ENCODE data around the gene DHRS13.

DHRS13 gene

DNA sequence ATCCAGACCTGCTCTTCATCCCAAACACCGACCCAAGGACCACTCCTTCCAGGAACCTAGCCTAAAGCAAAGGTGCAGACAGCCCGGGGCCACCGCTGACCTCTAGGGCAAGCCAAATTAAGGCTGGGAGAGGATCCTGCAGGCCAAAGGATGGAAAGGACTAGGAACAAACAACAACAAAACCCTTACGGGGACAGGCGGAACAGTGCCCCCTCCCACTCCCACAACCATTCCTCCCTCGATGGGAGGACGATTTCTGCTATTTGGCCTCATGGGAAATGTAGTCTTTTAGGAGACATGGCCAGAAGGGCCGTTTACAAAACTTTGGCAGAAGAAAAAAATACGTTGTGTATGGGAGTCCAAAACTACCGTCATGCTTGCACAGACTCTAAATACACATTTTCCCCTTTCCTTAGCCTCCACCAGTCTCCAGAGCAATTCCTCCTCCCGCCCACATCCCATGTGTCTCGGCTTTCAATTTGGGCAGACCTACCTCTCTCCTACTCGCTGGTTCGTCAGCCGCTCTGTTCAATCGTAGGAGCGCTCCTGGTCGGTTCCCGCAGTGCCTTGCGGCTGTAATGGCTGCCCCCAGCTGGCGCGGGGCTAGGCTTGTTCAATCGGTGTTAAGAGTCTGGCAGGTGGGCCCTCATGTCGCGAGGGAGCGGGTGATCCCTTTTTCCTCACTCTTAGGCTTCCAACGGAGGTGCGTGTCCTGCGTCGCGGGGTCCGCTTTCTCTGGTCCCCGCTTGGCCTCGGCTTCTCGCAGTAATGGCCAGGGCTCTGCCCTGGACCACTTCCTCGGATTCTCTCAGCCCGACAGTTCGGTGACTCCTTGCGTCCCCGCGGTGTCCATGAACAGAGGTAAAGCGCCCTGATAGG is 48.2 kb downstream of the DHRS13 start, which contains the start of gene ERAL1:
Gene ERAL1, plus strand, starts transcription at position 560 of the 879 bp plus-strand sequence. Its CDS starts 19 bp downstream, at position 579.
- Histone ChIP-seq H3F3A (ENCODE audit: insufficient read depth, low read length) (no peaks in the 10 kb centered on the region), H3K79me2 (ENCODE audit: low read length) (peaks cover 20% of the 10 kb centered on the region), H4K20me1 (ENCODE audit: insufficient read depth, low read length) (no peaks in the 10 kb centered on the region), H3K9ac (ENCODE audit: low read length) (peak within 1 kb of the TSS; percentile 82), H3K4me1 (ENCODE audit: low read length) (no peaks in the 10 kb centered on the region), H2AFZ (ENCODE audit: low read length) (peak within 1 kb of the TSS; percentile 99), H3K4me3 (ENCODE audit: low read length) (peak within 1 kb of the TSS; percentile 97), H3K9me2 (replicated peaks; ENCODE audit: insufficient read depth, low read length) (no peaks in the 10 kb centered on the region), H3K4me2 (ENCODE audit: low read depth, low read length) (peak within 1 kb of the TSS; percentile 85), H3K36me3 (replicated peaks; ENCODE audit: insufficient read depth, low read length) (no peaks in the 10 kb centered on the region), H3K27me3 (replicated peaks; ENCODE audit: insufficient read depth, low read length) (no peaks in the 10 kb centered on the region), H3K27ac (ENCODE audit: low read length) (no peak within 1 kb of the TSS), H3K9me3 (replicated peaks; ENCODE audit: insufficient read depth, low read length) (no peaks in the 10 kb centered on the region)
- peak; percentile 85 for DNase-seq
- TF ChIP-seq EZH2phosphoT487 (IDR thresholded peaks at IDR 0.05; ENCODE audit: low read length) (no peak), EZH2 (optimal IDR thresholded peaks at IDR 0.05; ENCODE audit: low read depth, low read length) (no peak)
- TF ChIP-seq, protein P1, sequence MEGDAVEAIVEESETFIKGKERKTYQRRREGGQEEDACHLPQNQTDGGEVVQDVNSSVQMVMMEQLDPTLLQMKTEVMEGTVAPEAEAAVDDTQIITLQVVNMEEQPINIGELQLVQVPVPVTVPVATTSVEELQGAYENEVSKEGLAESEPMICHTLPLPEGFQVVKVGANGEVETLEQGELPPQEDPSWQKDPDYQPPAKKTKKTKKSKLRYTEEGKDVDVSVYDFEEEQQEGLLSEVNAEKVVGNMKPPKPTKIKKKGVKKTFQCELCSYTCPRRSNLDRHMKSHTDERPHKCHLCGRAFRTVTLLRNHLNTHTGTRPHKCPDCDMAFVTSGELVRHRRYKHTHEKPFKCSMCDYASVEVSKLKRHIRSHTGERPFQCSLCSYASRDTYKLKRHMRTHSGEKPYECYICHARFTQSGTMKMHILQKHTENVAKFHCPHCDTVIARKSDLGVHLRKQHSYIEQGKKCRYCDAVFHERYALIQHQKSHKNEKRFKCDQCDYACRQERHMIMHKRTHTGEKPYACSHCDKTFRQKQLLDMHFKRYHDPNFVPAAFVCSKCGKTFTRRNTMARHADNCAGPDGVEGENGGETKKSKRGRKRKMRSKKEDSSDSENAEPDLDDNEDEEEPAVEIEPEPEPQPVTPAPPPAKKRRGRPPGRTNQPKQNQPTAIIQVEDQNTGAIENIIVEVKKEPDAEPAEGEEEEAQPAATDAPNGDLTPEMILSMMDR (IDR thresholded peaks at IDR 0.05; ENCODE audit: low read length) = no peak

DNA sequence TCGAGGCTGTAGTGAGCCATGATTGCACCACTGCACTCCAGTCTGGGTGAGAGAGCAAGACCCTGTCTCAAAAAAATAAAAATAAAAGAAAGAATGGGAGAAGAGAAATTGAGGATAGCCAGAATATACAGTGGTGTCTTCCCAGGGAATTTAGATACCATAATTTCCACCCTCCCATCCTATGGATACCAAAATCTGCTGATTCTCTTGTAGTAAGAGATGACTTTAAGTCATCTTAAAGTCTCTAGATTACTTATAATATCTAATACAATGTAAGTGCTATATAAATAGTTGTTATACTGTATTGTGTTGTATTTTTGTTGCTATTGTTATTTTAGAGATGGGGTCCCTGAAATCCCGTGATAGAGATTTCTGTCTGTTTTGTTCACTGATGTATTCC is 49.6 kb downstream of the DHRS13 start:
- Histone ChIP-seq H3K9me2 (replicated peaks; ENCODE audit: insufficient read depth, low read length) (no peaks in the 10 kb centered on the region), H3K9ac (ENCODE audit: low read length) (no peak overlapping the region), H3K27ac (ENCODE audit: low read length) (no peak overlapping the region), H3K4me1 (ENCODE audit: low read length) (no peaks in the 10 kb centered on the region), H3K4me2 (ENCODE audit: low read depth, low read length) (no peak overlapping the region), H3K27me3 (replicated peaks; ENCODE audit: insufficient read depth, low read length) (no peaks in the 10 kb centered on the region), H3K4me3 (ENCODE audit: low read length) (no peak overlapping the region), H3K9me3 (replicated peaks; ENCODE audit: insufficient read depth, low read length) (no peaks in the 10 kb centered on the region), H2AFZ (ENCODE audit: low read length) (no peak overlapping the region), H3K36me3 (replicated peaks; ENCODE audit: insufficient read depth, low read length) (no peaks in the 10 kb centered on the region), H4K20me1 (ENCODE audit: insufficient read depth, low read length) (no peaks in the 10 kb centered on the region), H3F3A (ENCODE audit: insufficient read depth, low read length) (no peaks in the 10 kb centered on the region), H3K79me2 (ENCODE audit: low read length) (peaks cover 20% of the 10 kb centered on the region)
- TF ChIP-seq EZH2 (optimal IDR thresholded peaks at IDR 0.05; ENCODE audit: low read depth, low read length) = no peak
- no peak for TF ChIP-seq EZH2phosphoT487 (IDR thresholded peaks at IDR 0.05; ENCODE audit: low read length)
- TF ChIP-seq, protein P1 (IDR thresholded peaks at IDR 0.05; ENCODE audit: low read length) = no peak
- DNase-seq = no peak

DNA sequence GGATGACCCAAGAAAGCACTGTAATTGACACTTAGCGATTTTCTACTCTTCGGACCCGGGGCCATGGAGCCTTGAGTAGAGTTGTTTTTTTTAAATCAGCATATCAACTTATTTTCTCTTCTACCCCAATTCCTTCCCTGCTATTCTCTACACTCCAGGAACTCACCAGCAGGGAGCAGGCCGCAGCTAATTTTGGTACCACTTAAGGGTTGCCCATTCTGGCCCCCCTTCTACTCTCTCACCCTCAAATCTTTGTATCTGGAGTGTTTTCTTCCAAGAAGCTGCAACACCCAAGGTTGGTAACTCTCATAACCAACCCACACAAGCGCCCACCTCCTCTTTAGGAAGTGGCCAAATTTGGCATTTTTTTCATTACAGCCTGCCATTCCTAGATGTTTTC is 53.6 kb downstream of the DHRS13 start:
- H4K20me1 ChIP-seq (ENCODE audit: insufficient read depth, low read length) = no peaks in the 10 kb centered on the region
- no peaks in the 10 kb centered on the region for H3K9me2 ChIP-seq (replicated peaks; ENCODE audit: insufficient read depth, low read length)
- no peaks in the 10 kb centered on the region for H3K36me3 ChIP-seq (replicated peaks; ENCODE audit: insufficient read depth, low read length)
- H3K9me3 ChIP-seq (replicated peaks; ENCODE audit: insufficient read depth, low read length) = no peaks in the 10 kb centered on the region
- no peak overlapping the region for H2AFZ ChIP-seq (ENCODE audit: low read length)
- no peaks in the 10 kb centered on the region for H3K79me2 ChIP-seq (ENCODE audit: low read length)
- H3K9ac ChIP-seq (ENCODE audit: low read length) = no peak overlapping the region
- H3K27me3 ChIP-seq (replicated peaks; ENCODE audit: insufficient read depth, low read length) = no peaks in the 10 kb centered on the region
- no peak overlapping the region for H3K4me3 ChIP-seq (ENCODE audit: low read length)
- H3F3A ChIP-seq (ENCODE audit: insufficient read depth, low read length) = no peaks in the 10 kb centered on the region
- no peak overlapping the region for H3K4me2 ChIP-seq (ENCODE audit: low read depth, low read length)
- TF ChIP-seq, protein P1 (IDR thresholded peaks at IDR 0.05; ENCODE audit: low read length) = no peak
- TF ChIP-seq EZH2phosphoT487 (IDR thresholded peaks at IDR 0.05; ENCODE audit: low read length) (no peak), EZH2 (optimal IDR thresholded peaks at IDR 0.05; ENCODE audit: low read depth, low read length) (no peak)
- no peaks in the 10 kb centered on the region for H3K4me1 ChIP-seq (ENCODE audit: low read length)
- DNase-seq = no peak
- no peak overlapping the region for H3K27ac ChIP-seq (ENCODE audit: low read length)

Measured in MM.1S (cell line).